Measurements from ENCODE around the gene IRX6. TPM values are rescaled to one million over a fixed set of nuclear protein-coding genes. Genes with fewer than 3 reads are reported as not detected.

The IRX6 gene
- total RNA-seq, 1 donor from 2014 or later = not detected

DNA sequence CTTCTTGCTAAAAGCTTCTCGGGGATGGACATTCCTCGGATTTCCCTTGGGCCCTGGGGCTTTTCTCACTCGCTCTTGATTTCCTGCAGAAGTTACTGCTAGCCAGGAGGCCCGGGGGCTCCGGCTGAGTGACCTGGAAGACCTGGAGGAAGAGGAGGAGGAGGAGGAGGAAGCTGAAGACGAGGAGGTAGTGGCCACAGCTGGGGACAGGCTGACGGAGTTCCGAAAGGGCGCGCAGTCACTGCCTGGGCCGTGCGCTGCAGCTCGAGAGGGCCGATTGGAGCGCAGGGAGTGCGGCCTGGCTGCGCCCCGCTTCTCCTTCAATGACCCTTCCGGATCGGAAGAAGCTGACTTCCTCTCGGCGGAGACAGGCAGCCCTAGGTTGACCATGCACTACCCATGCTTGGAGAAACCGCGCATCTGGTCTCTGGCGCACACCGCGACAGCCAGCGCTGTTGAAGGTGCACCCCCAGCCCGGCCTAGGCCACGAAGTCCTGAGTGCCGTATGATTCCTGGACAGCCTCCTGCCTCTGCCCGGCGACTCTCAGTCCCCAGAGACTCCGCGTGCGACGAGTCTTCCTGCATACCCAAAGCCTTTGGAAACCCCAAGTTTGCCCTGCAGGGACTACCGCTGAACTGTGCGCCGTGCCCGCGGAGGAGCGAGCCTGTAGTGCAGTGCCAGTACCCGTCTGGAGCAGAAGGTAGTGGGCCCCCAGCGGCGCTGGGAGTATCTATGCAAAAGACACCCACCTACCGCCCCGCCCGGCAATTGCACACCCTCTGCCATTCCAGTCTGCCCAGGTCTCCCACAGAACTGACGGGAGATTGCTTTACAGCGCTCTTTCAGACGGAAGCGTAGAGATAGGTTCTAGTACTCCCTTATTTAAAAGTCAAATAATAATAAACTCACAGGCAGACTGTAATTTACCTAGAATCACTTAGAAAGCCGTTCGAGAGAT, 4.9 kb downstream of the IRX6 start:
- Histone ChIP-seq H3K4me3 (ENCODE audit: low read depth, low read length) (no peak overlapping the region), H3K27me3 (ENCODE audit: control insufficient read depth, insufficient read depth, low read length) (peaks cover 8% of the 10 kb centered on the region), H3K36me3 (ENCODE audit: control insufficient read depth, insufficient read depth, low read length) (no peaks in the 10 kb centered on the region)
- DNase-seq (ENCODE audit: low read depth) (no peak), FAIRE-seq (no peak)
- TF ChIP-seq, protein P1, sequence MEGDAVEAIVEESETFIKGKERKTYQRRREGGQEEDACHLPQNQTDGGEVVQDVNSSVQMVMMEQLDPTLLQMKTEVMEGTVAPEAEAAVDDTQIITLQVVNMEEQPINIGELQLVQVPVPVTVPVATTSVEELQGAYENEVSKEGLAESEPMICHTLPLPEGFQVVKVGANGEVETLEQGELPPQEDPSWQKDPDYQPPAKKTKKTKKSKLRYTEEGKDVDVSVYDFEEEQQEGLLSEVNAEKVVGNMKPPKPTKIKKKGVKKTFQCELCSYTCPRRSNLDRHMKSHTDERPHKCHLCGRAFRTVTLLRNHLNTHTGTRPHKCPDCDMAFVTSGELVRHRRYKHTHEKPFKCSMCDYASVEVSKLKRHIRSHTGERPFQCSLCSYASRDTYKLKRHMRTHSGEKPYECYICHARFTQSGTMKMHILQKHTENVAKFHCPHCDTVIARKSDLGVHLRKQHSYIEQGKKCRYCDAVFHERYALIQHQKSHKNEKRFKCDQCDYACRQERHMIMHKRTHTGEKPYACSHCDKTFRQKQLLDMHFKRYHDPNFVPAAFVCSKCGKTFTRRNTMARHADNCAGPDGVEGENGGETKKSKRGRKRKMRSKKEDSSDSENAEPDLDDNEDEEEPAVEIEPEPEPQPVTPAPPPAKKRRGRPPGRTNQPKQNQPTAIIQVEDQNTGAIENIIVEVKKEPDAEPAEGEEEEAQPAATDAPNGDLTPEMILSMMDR (IDR thresholded peaks at IDR 0.05; ENCODE audit: insufficient read depth, low read length, severe bottlenecking) = no peak

DNA sequence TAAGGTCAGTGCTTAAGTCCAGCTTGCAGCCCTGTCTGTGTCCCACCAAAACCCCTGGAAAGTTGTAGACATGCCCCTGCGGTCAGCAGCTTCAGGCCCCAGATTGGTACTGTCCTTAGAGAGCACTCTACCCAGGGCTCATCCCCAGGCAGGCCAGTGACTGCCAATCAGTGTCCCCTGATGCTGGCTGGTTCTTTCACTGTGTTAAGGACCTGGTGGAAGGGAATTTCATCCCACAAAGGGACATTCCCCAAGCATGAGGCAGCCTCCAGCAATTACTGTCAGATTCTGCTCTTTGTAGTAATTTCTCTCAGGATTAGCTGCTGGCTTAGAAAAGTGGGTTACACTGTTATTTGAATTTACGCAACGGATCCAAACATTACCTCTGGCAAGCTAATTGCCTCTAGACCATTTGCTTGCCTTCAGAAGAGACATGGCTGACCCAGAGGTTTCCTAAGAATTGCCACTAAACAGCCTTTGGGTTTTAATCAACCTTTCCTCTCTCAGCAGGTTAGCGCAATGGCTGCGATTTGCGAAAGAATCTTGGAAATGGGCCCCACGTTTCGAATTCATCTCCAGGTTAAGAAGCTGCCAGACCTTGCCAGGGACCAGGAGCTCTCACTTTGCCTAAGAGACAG, 5.9 kb downstream of the IRX6 start:
- no peak for FAIRE-seq
- H3K36me3 ChIP-seq (ENCODE audit: control insufficient read depth, insufficient read depth, low read length) = no peaks in the 10 kb centered on the region
- no peak overlapping the region for H3K4me3 ChIP-seq (ENCODE audit: low read depth, low read length)
- DNase-seq (ENCODE audit: low read depth) = no peak
- peaks cover 6% of the 10 kb centered on the region for H3K27me3 ChIP-seq (ENCODE audit: control insufficient read depth, insufficient read depth, low read length)
- TF ChIP-seq, protein P1 (IDR thresholded peaks at IDR 0.05; ENCODE audit: insufficient read depth, low read length, severe bottlenecking) = no peak

DNA sequence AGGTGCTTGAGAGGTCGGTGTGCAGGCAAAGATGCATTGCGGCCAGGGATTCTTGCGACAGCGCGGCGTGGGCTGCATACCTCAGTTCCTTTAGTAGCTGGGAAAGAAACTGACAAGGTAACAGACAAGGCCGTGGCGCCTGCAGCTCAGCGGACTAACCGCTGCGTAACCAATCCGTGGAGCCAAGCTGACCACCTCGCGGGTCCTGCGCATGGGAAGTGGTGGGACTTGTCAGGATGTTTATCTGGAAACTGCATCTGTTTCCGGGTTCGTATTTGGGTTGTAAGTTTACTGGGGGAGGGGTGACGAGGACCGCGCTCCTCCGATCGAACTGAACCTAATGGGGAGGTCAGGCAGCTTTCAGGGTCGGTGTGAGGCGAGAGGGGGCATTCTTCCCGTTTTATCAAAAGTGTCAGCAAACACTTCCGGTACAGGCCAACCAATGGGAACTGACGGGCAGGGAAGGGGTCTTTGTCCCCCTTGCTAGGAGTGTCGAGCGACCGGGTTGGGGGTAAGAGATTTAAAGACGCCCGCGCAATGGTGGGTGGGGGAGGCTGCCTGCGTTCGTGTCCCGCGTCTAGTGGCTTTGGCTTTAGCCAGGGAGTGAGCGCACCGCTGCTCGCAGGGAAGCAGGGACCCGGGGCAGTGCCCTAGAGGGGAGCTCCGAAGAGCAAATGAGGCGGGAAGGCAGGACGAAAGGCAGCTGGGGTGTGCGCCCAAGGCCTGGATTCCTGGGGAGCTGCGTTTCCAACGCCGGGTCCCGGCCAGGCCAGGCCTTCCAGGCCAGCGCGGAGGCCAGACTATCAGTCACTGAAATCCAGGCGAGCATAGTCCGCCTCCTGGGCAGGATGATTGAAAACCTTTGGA, 7.0 kb downstream of the IRX6 start:
- Histone ChIP-seq H3K4me3 (ENCODE audit: low read depth, low read length) (no peak overlapping the region), H3K27me3 (ENCODE audit: control insufficient read depth, insufficient read depth, low read length) (peaks cover 2% of the 10 kb centered on the region)
- FAIRE-seq = no peak

DNA sequence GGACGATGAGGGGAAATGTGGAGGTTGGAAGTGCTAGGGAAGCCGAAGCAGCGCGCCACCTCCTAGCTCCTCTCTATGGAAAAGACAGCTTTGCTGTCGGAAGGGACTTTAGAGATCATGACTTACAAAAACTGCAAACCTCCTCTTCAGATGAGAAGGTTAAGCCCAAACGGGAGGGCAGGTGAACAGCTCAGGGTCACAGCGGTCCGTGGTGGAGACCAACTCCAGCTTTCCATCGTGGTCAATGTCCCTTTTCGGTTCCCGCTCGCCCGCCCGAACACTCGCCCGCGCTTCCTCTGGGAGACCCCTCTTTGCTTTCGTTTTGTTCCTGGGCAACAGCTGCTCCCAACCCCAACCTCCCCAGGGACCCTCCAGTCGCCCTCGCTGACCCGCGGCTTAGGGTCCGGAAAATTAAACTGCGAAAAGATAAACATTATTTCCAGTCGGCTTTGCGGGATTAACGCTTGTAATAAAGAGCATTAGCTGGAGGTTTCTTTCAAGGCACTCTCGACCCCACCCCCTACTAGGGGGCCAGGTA, 7.7 kb downstream of the IRX6 start:
- no peak overlapping the region for H3K4me3 ChIP-seq (ENCODE audit: low read depth, low read length)
- DNase-seq (ENCODE audit: low read depth) (no peak), FAIRE-seq (no peak)
- no peaks in the 10 kb centered on the region for H3K36me3 ChIP-seq (ENCODE audit: control insufficient read depth, insufficient read depth, low read length)
- TF ChIP-seq, protein P1 (IDR thresholded peaks at IDR 0.05; ENCODE audit: insufficient read depth, low read length, severe bottlenecking) = no peak
- H3K27me3 ChIP-seq (ENCODE audit: control insufficient read depth, insufficient read depth, low read length) = peaks cover 2% of the 10 kb centered on the region

More for the DNA sequence above, 7.0 kb downstream of the IRX6 start:
- DNase-seq (ENCODE audit: low read depth) = no peak
- TF ChIP-seq, protein P1 (IDR thresholded peaks at IDR 0.05; ENCODE audit: insufficient read depth, low read length, severe bottlenecking) = no peak
- H3K36me3 ChIP-seq (ENCODE audit: control insufficient read depth, insufficient read depth, low read length) = no peaks in the 10 kb centered on the region

DNA sequence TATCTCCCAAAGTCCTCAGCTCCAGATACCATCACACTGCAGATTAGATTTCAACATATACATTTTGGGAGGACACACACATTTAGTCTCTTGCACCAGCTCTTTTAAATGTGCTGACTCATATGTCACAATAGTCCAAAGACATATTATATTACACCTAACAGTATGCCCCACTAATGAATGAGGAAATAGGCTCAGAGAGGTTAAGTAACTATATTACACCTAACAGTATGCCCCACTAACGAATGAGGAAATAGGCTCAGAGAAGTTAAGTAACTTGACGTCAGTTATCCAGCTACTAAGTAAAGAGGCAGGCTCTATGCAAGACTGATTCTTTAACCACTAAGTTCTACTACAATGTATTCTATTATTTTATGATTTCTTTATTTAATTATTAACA, 9.7 kb downstream of the IRX6 start:
- H3K27me3 ChIP-seq (ENCODE audit: control insufficient read depth, insufficient read depth, low read length) = no peaks in the 10 kb centered on the region
- no peaks in the 10 kb centered on the region for H3K36me3 ChIP-seq (ENCODE audit: control insufficient read depth, insufficient read depth, low read length)
- H3K4me3 ChIP-seq (ENCODE audit: low read depth, low read length) = no peak overlapping the region
- DNase-seq (ENCODE audit: low read depth) (peak; percentile 62), FAIRE-seq (no peak)
- TF ChIP-seq, protein P1 (IDR thresholded peaks at IDR 0.05; ENCODE audit: insufficient read depth, low read length, severe bottlenecking) = no peak

Data from bronchial epithelial cell (primary cell).